Stimulated activated CD4-positive, alpha-beta T cell treated with anti-CD3 and anti-CD28 coated beads, Interleukin-2, amount 100 ng/mL, for 24 hours (primary cell): ENCODE data around the gene LANCL2.
A peak's percentile ranks its signal among the peaks of the same experiment; 100 is the strongest.
"Not testable (repeated sequence)": the region's sequence is repeated elsewhere in the genome, so short reads cannot be mapped to it uniquely, and the experiment has no call there.

Experiments
- DNase-seq, 2 donors: peaks; one replicate each; pipeline ENCODE4 v3.0.0-alpha.2; 2020

LANCL2 gene

DNA sequence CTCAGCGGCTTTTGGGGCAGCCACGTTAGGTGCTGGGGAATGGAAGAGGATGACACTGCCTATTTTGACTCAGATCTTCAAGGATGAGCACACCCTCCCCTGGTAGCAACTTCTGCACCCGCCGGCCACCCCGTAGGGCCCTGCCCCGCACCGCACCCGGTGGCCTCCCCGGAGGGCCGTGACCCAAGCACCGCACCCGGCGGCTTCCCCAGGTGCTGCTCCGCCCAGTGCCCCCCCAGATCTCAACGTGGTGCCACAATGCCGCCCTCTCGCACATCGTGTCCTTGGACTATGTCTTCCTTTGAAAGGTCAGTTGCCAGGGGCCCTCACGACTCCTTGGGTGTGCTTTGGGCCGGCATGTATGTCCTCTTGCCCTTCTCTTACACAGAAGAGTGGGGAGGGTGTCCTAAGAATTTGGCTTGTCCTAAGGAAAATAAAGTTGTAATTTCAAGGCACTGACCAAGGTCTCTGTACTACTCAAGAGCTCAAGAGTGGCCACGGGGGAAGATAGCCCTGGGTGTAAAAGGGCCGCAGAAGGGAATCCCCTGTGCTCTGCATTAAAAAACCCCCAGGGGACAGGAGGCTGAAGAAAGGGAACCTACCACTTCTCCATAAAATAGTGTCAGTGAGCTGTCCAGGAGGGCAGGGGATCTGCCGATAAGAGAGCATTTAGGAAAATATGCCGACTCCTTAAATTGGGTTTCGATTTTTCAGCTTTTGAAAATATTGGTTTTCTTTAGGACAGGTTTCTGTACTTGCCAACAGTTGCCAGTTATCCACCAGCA, 1.6 kb upstream of the LANCL2 start:
- no peak for DNase-seq

GRCh38 chr7:55365675-55366460, 731 bp downstream of the LANCL2 start:
- DNase-seq: peak; percentile 93 to 94

DNA sequence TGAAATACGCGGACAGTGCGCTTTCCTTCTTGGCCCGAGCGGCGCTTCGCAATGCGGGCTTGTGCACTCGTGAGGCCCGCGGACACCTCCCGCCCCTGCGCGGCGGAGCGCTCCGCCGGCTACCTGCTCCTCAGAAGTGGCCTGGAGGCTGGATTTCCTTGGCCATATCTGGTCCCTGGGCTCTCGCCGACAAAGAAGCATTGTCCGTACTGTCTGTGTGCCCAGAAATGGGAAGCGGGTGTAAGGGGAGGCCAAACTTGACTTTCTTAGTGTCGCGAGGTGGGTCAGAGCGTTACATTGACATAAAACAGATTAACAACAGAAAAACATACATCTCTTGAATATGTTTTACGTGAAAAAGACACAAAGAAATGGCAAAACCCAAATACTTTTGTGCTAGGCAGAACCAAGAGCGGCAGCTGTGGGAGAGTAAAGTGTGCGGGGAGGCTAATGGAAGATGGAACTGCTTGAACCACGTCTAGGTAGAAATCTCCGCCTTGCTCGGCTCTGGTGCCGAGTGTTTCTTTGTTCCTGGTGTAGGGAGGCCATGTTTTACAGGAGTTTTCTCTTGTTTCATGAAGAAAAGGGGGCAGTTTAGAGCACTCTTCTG, 1.4 kb downstream of the LANCL2 start:
- DNase-seq: peak; percentile 17 to 32

- DNase-seq: no peak
These were observed 2.2 kb downstream of the LANCL2 start for GRCh38 chr7:55367283-55367840.

GRCh38 chr7:55369427-55370400, 4.6 kb downstream of the LANCL2 start:
- no peak for DNase-seq

DNA sequence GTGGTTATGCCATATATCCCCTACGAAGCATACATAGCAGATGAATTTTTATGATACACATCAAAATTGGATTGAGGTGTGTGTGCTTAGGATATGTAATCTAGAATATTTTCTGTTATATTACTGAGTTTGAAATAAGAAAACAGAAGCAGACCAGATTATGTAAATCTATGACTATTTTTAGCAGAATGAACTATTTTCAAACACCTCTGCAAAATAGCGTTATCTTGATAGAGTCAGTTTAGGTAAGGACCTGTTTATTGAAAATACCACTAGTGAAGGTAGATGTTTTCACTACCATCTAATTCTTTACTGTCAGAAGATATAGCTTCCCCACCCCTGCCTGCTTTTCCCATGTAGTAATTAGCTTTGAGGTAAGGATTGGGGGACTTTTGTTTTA, 9.1 kb downstream of the LANCL2 start:
- no peak for DNase-seq

- DNase-seq: no peak
These were observed 10.1 kb downstream of the LANCL2 start for GRCh38 chr7:55375237-55375636.

DNA sequence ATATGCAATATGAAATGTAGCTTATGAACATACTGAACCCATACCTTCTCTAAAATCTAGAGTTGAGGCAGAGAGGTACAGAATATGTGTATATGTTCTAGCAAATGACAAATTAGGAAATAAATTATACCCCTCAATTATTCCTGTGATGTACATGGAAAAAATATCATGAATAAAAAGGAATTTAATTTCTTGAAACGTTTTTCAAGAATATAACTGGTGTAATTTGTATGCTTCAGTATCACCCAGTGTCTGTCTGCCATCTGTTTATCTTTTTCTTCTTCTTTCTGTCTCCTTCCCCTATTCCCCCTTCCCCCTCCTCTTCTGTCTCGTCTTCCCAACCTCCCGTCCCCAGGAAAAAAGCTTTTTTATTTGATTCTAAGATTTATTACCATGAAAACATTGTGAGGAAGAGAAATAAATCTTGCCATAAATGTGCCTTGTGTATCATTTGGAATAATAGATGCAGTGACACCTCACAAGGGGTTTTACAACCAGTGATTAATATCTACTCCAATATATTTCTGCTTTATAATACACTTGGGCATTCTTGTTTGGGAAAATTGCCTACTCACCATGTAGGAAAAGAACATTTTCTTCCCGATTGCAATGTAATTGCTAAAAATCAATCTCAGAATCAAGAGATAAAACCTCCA, 12.2 kb downstream of the LANCL2 start:
- no peak for DNase-seq

GRCh38 chr7:55379285-55379684, 14.1 kb downstream of the LANCL2 start:
- DNase-seq: no peak

- DNase-seq: no peak
These were observed 16.1 kb downstream of the LANCL2 start for GRCh38 chr7:55381189-55381588.

- no peak for DNase-seq
These were observed 16.6 kb downstream of the LANCL2 start for GRCh38 chr7:55381696-55382095.

- DNase-seq: no peak
These were observed 17.1 kb downstream of the LANCL2 start for GRCh38 chr7:55382251-55382650.

DNA sequence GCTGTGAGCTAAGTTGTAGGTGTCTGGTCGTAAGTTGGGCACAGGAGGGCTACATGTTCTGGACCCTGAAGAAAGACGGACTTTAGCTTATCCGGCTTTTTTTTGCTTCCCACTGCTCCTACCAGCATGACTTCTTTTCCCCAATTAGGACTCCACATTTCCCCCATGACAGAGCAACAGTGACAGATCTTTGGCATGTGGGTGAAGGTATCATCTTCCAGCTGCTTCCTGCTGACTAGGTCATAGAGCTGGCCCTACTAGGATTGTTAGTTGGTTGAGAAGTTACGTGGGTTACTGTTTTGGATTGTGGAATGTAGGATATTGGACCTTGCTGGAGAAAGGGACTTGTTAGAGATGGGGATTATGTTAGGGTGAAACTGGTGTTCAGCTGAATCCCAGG, 21.4 kb downstream of the LANCL2 start:
- no peak for DNase-seq

DNA sequence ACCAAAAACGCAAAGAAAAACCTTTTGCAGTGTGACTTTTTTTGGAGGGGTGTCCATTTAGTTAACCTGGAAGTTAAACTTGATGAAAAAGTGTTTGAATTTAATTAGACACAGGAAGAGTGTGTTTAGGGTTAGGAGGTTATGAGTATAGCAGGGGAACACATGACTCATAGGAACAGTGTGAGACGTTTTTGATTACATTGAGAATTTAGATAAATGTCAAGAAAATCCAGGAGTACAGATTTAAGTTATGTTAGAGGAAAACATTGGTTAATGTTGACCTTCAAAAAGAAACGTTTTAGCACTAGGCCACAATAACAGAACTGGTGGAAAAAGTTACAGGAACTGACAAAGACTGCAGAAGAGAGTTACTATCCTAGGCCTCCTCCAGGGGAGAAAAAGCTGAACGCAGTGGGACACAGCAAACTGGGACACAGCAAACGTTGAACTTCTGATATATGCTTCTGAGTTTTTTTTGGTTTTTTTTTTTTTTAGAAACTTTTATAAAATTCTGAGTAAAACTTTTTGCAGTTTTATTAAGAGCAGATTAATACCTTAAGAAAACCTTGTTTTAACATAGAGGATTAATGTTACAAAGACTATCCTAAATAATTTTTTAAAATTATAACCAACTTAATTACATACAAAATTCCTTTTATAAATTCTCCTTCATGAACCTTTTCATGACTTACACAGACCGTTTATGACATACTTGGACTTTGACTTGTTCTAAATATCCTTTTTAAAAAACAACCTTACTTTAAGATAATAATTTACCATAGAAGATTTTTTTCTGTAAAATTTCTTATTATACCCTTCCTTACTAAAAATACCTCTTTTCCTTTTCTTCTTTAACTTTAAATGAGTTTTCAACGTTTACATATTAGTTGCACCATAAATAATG, 22.2 kb downstream of the LANCL2 start:
- DNase-seq: no peak

DNA sequence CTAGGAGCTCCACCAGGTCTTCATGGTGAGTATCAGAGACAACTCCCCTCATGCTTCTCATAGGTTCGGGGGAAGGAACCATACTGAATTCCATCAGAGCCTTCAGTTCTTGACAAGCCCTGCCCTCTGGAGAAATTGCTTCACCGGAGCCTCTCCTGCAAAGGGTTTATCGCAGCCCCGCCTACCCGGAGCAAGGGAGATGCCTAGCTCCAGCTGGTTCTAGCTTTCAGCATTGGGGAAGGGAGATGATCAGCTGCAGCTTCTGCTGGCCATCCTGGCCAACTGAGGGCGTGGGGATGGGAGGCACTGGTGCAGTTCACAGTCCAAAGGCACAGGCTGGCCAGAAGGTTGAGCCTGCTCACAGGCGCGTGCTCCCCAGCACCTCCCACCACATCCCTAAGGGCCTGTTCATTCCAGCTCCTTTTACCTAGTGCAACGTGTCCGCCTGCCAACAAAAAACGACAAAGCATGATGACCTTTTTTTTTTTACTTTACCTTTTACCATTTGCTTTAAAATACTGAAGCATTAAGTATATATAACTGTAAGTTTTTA, 31.2 kb downstream of the LANCL2 start:
- DNase-seq: no peak

DNA sequence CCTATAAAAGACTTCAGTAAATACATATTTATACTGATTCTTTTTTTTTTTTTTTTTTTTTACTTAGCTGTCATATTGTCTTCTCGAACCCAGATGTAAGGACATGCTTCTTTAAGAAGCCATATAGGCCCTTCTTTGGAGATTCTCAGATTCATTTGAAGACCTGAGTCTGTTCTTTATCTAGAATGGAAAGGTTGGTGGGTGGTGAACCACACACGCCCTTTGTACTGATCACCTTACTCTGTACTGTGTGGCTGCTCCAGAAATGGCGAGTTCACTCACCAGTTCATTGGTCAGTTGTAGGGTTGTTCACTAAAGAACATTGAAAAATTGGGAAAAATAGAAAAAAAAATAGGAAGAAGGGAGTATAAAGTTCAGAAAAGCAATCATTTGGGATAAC, 32.5 kb downstream of the LANCL2 start:
- no peak for DNase-seq

DNA sequence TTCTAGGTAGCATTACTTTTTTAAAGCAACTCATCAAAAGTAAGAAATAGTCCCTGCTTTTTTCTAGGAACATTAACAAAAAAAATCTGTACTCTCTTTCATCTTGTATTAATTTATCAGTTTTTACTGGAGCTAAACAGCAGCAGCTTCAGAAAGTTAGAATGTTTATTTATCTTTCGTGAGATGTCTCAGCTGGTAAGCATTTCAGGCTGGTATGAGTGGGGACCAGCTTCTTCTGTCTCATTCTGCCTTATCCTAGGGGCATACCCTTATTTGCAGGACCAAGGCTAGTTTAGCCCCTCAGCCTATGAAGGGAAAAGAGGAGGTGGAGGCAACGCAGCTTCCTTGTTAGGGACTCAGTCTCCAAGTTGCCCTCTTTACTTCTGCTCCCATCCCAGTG, 35.1 kb downstream of the LANCL2 start:
- no peak for DNase-seq

- not testable (repeated sequence) for DNase-seq
These were observed 37.4 kb downstream of the LANCL2 start for GRCh38 chr7:55402506-55402905.

DNA sequence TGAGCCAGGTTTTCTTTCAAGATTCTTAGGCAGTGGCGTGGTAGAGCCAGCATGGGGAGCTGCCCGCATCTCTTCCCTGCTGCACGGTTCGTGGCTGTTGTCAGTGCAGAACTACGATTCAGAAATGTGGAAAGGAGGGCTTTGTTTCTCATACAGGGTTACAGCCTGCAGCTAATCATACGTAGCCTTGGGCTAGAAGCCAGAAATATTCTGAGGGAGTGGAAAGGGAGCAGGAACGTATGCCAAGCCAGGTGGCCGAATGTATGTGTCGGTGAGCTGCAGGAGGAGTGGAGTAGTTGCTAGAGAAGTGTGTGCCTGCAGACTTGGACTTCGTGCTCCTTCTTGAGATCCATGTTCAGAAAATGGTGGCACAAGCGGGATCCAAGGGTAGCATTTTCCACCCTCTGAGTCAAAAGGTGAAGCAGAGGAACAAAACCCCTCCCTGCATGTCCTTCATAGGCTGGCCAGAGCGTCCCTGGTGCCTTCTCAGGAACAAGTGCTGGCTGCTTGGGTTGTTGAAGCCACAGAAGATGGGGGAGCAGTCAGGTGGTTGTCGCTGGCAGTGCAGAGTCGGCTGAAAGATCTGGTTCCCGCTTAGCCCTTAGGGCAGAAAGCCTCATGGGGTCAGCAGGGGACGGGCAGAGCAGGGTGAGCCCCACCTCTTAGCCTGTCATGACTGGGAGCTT, 40.9 kb downstream of the LANCL2 start:
- no peak for DNase-seq
